ENCODE measurements around the gene KIF26B.
"Not testable (repeated sequence)": the region's sequence is repeated elsewhere in the genome, so short reads cannot be mapped to it uniquely, and the experiment has no call there.

Gene KIF26B

DNA sequence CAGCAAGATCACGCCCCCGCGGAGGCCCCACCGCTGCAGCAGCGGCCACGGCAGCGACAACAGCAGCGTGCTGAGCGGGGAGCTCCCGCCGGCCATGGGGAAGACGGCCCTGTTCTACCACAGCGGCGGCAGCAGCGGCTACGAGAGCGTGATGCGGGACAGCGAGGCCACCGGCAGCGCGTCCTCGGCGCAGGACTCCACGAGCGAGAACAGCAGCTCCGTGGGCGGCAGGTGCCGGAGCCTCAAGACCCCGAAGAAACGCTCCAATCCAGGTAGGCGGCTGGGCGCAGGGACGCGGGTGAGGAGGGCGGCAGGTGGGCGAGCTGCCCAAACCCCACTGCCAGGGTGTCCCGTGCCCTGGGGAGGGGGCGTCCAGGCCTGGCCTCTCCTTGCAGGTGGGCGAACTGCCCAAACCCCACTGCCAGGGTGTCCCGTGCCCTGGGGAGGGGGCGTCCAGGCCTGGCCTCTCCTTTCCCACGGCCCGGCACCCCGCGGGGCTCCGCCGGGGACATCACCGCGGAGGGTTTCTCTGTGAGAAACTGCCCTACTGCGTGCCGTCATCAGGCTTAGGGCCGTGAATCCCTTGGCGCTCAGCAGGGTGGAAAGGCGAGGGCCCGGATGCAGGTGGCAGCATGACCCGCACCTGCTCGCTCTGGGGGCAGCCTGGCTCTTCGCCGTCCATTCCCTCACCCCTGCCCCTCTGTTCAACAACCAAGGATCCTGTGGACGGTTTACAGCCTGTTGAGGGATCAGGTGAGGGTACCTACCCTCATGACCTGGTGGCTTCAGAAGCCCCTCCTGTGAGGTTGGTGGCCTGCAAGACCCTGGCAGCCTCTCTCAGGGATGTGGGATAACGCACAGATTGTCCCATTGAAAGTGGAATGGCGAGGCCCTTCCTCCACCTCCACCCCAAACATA, 534.0 kb downstream of the KIF26B start:
- DNase-seq (ENCODE audit: low read depth in 4 of 4, low spot score in 1 of 4): no peak

DNA sequence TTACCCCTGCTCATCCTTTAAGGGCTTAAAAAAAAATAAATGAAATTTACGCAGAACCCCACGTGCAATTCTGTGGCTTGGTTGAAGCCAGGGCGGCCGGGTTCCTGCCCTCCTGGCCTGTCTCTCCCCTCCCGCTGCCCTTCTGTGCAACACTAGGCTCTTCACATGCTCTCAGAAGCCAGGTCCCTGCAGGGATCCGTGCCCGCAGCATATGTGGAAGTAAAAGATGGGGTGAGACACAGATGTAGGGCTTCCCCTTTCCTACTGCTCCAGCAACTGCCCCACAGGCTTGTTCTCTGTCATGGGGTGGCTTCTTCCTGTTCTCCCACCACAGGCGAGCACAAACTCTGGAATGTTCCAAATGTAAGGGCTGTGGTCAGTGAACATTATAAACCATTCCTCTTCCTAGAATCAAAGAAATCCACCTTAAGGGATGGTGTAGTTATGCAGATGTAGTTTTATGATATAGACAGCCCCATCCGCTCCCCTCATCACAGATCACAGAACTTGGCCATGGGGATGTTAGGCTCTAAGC, 535.4 kb downstream of the KIF26B start:
- no peak for DNase-seq (ENCODE audit: low read depth in 4 of 4, low spot score in 1 of 4)

DNA sequence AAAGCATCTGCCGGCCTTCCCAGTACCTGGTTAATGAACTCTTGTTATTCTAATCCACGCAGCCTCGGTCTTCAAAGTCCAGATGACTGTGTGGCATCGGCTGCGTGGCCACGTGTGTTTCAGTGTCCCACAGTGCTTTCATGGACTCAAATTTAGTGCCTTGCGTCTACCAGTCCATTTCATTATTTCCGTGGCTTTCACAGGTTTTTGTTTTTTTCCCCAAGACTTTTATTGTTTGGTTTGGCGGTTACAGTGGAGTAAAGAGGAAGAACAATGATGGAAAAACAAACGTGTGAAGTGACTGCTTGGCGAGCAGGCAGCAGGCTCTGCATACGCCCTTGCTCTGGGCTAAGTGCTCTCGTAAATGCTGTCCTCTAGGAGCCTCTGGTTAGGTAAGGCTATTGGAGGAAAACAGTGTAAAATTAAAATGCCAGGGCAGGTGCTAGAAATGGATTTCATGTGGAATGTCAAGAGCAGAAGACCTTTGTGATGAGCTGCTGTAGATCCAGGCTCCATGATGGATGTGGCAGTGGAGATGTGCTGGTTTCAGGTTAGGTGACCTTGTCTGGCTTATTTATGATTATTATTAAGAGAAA, 536.3 kb downstream of the KIF26B start:
- DNase-seq (ENCODE audit: low read depth in 4 of 4, low spot score in 1 of 4): no peak

DNA sequence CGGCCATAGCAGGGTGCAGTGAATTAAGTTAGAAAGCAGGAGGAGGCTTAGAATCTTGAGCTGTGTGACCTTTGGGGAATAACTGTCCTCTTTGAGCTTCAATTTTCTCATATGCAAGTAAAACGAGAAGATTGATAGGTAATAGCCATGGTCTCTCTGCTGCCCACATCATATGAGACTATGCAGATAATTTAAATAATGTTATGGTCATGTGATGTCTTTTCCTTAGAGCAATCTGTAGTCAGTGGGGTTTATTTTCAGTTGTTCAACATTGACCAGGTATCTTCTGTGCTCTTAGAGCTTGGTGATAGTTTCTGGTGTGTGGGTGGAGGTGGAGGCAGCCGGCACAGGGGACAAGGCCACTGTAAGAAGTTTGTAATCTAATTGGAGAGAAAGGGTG, 537.1 kb downstream of the KIF26B start:
- DNase-seq (ENCODE audit: low read depth in 4 of 4, low spot score in 1 of 4): no peak

DNA sequence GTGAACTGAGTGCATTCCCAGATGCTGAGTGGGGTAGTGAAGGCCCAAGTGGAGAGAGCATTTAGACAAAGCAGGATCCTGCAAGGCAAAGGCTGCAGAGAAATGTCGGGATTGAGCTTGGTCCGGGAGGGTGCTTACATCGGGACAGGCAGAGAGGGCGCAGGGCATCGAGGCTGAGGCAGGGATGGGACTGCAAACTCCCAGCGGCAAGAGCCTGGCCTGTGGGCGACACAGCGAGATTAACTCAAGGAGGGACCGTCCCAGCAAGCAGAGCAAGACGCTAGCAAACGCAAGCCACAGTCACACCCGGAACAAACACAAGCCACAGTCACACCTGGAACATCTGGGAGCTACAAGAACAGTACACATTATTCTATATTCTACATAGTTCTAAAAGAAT, 537.5 kb downstream of the KIF26B start:
- no peak for DNase-seq (ENCODE audit: low read depth in 4 of 4, low spot score in 1 of 4)

DNA sequence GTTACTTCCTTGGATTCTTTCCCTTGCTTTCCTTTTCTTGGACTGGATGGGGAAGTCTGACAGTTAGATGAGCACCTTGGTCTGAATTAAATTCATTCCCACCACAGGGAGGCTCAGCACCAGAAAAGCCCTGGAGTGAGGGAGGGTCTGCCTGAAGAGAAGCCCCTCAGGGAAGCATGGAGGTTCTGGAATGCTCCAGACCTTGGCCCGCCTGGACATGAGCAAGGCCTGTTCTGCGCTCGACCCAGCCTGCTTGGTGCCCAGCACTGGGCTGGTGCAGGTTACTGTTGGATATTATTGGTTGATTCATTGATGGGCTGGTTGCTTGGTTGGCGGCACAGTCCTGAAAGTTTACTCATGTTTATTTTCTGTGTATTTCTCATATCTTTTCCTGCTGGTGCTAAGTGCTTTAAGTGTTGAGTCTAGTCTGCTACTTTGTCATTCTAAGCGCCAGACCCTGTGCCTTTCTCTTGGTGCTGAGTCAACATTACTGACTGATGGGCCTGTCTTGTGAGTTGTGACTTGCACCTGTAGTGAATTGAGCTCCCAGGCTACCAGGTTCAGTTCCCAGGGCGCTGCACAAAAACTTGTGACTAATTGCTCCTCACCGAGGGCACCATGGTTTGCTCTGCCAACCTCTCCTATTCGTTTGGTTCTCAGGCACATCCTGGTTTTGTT, 538.5 kb downstream of the KIF26B start:
- DNase-seq (ENCODE audit: low read depth in 4 of 4, low spot score in 1 of 4): no peak

DNA sequence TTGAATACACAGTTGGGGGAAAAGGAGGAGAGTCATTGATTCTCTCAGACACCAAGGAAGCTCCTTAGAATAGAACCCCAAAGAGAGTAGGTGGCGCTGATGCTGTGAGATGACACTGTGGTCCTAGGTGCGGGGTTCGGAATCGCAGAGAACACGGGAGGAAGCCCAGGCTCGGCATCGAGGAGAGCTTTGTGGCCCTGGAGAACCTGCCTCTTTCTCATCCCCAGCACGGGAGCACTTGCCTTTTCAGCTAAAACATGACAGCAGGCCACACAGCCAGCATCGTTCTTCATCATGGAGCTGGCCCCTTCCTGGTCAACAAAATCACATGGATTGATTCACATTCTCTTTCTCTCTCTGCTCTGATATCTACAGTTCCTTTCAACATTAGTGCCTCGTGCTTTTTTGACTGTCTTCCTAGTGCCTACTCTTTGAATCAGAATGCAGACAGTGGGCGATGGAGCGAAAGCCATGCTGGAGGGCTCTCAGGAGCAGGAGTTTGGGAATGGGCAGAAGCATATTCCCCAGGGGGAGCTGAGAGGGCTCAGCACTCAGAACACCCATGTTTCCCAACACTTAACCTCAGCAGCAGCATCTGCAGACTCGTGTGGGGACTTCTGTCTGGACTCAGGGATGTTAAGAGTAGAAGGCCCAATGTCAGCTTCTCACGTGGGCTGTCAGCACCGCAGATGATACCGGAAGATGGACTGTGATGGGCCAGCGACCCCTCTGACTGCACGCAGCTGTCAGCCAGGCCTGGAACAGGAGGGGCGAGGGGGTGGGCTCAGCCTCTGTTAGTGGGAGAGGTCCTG, 539.4 kb downstream of the KIF26B start:
- DNase-seq (ENCODE audit: low read depth in 4 of 4, low spot score in 1 of 4): no peak

DNA sequence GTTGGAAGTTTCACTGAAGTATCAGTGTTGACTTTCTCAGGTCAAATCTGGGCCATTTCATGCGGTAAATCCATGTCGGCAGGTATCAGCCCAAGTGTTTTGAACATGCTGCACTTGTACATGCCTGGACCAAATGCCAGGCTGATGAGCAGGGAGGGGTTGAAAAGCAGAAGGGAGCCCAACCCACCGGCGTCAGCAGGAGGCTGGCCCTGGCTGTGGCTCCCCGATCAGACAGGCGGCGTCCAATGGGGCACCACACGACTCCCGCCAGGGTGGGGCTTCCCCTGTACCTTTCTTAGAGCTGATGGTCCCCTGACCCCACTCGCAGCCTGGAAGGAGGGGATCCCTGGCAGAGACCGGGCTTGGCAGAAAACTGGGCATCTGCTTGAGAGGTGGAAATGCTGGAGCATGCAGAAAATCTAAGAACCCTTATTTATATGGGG, 540.0 kb downstream of the KIF26B start:
- no peak for DNase-seq (ENCODE audit: low read depth in 4 of 4, low spot score in 1 of 4)

DNA sequence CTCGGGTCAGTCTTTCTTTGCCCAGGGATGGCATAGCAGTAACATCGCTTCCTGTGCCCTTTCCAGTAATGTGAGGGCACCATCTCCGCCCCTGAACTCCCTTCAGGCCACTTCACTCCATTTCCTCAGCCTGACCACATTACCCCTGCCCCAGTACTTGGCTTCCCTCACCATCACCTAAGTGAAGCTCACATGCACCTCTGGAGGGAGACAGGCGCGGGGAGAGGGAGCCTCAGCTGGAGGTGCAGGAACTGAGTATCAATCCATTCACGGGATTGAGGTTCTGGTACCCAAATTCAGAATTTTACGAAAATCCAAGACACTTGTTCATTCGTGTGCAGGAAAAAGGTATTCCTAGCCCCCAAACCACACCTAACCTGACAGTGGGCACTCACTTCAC, 540.4 kb downstream of the KIF26B start:
- no peak for DNase-seq (ENCODE audit: low read depth in 4 of 4, low spot score in 1 of 4)

DNA sequence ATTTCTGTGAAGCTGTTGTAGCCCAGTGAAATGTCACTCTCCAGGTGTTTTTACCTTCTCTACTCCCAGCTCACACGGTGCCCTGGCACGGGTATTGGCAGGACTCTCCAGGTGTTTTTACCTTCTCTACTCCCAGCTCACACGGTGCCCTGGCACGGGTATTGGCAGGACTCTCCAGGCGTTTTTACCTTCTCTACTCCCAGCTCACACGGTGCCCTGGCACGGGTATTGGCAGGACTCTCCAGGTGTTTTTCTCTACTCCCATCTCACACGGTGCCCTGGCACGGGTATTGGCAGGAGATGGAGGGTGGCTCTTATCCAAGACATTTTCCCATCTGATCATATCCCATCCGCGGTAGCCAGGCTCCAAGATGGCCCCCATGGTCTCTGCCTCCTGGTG, 540.9 kb downstream of the KIF26B start:
- DNase-seq (ENCODE audit: low read depth in 4 of 4, low spot score in 1 of 4): not testable (repeated sequence)

DNA sequence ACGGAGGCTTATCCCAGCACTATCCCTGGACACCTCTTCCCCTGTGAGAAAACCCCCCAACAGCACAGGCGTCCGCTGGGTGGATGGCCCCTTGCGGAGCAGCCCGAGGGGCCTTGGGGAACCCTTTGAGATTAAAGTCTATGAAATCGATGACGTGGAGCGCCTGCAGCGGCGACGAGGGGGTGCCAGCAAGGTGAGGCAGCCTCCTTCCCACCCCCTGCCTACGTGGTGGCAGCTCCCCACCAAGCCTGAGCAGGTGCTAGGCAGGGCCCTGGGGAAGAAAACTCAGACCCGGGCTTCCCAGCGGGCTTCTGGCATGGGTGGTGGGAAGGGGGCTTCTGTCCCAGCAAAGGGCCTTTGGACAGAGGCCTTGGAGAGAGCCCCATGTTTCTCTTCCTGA, 543.3 kb downstream of the KIF26B start:
- DNase-seq (ENCODE audit: low read depth in 4 of 4, low spot score in 1 of 4): no peak

DNA sequence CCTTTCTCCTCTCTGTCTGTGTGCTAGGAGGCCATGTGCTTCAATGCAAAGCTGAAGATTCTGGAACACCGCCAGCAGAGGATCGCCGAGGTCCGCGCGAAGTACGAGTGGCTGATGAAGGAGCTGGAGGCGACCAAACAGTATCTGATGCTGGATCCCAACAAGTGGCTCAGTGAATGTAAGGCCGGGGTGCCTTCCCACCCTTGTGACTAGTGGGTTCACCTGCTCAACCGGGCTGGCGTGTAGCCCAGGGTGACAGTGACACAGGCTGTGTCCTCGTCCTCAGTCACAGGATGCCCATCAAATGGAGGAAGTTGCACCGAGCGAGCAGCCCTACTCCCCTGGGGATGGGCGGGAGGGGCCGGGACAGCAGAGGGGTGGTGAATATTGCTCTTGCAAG, 544.1 kb downstream of the KIF26B start:
- no peak for DNase-seq (ENCODE audit: low read depth in 4 of 4, low spot score in 1 of 4)

DNA sequence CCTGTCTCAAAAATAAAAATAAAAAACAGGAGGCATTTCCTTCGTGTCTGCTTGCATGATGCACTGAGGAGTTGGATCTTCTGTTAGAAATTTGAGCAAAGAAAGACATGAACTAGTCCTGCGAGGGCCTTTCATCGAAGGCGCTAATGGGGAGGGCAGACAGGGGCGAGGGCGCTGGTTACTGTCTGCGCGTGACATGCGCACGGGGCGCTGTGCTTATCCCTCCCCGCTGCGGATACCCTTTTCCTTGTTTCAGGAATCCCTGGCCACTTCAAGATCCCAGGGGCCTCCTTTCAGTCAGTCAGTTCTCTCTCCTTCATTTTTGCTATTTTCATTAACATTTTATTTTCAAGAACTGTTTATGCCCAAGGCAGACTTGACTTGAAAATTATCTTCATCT, 545.8 kb downstream of the KIF26B start:
- DNase-seq (ENCODE audit: low read depth in 4 of 4, low spot score in 1 of 4): no peak

DNA sequence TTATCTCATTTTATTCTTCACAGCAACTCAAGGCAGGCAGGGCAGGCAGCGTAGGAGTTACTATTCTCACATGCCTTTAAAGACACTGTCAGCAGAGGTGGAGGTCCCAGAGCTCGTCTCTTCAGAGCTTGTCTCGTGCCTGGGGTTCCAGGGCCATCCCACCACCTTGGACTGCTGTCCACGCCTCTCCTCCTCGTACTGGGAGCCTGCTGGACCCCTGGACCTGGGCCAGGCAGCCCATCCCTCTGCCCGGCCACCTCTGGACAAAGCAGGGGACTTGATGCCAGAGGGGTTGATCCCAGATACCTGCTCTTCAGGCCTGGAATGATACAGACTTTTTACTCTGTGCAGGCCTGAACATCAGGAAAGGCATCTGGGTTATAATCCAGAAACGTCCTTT, 546.8 kb downstream of the KIF26B start:
- no peak for DNase-seq (ENCODE audit: low read depth in 4 of 4, low spot score in 1 of 4)

DNA sequence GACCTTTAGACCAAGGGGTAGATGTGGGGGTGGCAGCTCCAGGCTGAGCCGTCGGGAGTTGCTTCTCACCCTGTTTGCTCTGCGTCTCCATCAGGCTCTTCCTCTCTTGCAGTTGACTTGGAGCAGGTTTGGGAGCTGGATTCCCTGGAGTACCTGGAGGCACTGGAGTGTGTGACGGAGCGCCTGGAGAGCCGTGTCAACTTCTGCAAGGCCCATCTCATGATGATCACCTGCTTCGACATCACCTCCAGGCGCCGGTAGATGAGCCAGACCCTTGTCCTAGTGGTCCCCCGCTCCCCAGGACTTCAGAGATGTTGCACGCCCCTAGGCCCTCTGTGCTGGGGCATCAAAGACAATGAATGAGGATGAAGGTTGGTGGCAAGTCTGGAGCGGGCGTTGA, 547.6 kb downstream of the KIF26B start:
- no peak for DNase-seq (ENCODE audit: low read depth in 4 of 4, low spot score in 1 of 4)

DNA sequence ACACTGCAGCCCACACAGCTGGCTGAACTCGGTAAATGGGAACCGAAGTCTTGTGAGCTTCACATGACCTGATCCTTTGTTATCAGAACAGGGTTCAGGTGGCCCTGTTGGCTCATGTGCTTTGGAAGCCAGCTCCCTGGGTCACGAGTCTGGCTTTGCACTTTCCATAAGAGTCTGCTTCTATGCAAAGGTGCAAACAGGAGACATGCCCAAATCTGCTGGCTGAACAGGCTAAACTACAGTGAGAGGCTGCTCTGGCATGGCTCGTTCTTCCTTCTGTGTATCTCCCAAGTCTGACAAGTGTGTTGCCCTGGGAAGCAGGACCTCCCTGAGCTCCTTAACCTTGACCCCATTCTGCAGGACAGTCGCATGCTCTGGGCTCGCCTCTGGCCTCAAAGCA, 549.6 kb downstream of the KIF26B start:
- no peak for DNase-seq (ENCODE audit: low read depth in 4 of 4, low spot score in 1 of 4)

DNA sequence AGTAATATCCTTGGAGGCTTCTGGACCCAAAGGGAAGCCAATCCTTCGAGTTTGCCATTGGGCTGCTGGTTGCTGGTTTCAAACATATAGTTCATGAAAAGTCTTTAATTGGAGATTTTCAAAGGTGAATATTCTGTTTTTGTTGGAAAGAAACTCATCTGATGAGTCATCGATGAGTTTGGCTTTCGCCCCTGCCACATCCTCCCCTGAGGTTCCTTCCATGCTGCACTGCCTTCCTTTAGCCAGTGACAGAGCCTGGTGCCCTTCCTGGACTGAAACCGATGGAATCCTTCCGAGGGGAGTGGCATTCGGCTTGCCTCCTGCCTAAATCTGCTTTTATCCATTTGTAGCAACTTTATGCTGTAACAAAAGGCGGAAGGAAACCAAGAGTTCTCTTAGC, 550.0 kb downstream of the KIF26B start:
- DNase-seq (ENCODE audit: low read depth in 4 of 4, low spot score in 1 of 4): no peak

DNA sequence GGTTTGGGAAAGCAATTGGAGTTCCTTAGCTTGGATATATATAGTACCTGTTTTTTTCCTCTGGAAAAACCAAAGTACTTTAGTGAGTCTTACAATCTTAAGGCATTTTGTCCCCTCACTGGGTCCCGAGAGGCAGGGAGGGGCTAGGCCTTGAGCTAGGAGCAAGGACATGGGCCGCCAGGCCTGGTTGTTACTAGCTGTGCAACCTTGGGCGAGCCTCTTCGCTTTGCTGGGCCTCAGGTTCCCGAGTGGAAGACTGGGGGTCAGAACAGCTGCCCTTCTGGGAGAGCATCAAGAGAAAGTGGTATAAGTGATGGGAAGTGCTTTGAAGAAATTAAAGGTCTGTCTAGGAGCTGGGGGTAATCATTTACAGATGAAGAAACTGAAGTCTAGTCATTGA, 553.2 kb downstream of the KIF26B start:
- no peak for DNase-seq (ENCODE audit: low read depth in 4 of 4, low spot score in 1 of 4)

DNA sequence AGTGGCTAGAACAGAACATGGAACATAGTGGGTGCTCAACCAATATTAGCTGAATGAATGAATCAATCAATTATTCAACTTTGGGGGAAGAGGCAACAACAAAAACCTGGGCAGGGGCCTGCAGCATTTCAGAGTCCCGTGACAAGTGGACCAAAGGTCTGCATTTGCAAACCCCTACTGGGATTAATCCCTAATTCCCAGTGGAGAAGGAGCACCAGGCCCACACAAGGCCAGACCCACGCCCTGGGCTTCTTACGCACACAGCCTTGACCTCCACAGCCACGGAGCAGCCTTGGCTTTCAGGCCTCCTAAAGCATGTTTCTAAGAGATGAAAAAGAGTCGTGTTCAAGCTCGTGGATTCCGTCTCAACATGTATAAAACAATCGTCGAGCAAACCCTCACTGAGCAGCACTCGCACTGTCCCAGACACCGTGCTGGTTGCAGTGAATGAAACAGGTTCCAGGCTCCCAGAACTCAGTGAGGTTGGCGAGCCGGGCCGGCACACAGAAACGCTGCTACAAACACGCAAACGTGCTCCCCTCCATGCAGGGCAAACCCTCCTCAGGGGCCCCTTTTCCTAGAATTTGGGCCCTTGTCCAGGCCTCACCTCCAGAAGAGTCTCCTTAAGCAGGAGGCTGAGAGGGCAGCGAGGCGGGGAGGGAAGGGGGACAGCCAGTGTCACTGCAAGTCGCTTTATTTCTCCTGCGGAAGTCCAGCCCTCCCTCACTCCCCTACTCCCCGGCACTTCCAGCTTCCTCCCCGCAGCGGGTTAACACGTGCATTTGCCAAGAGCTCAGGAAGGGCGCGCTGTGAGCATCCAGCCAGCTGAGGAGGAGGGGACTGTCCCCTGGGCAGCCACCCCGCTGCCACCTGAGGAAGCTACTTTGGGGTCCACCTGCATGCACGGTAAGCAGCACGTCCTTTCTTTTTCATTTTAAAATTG, 556.4 kb downstream of the KIF26B start:
- no peak for DNase-seq (ENCODE audit: low read depth in 4 of 4, low spot score in 1 of 4)

DNA sequence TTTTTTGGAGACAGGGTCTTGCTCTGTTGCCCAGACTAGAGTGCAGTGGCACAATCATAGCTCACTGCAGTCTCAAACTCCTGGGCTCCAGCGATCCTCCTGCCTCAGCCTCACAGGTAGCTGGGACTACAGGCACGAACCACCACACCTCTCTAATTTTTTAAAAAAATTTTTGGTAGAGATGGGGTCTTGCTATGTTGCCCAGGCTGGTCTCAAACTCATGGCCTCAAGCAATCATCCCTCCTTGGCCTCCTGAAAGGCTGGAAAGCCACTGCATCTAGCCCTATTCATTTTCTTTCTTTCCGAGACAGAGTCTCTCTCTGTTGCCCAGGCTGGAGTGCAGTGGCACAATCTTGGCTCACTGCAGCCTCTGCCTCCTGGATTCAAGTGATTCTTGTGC, 559.2 kb downstream of the KIF26B start:
- DNase-seq (ENCODE audit: low read depth in 4 of 4, low spot score in 1 of 4): not testable (repeated sequence)

Data from stimulated activated CD4-positive, alpha-beta T cell treated with anti-CD3 and anti-CD28 coated beads, Interleukin-1b, Interleukin-23, amount 100 ng/mL, for 24 hours (primary cell).